Spleen (tissue), 7 donors: ENCODE data around the gene ARHGEF18.

Experiments
- CTCF ChIP-seq, 11 experiments: fragments of 200-600 bp in 7 of 11; fragments of 450-650 bp in 4 of 11; sonication (generic) in 4 of 11; IDR thresholded peaks in 8 of 11; conservative IDR thresholded peaks in 3 of 11; 1 replicate in 7 of 11; 2 replicates in 4 of 11; pipeline versions ENCODE4 v1.4.0 to v1.8.0; 2016 to 2021; ENCODE audit warnings: antibody characterized with exemption in 11 of 11, inconsistent platforms in 4 of 11, mild to moderate bottlenecking in 1 of 11
- POLR2A ChIP-seq, 3 donors: fragments of 450-650 bp; IDR thresholded peaks; one replicate each; pipeline ENCODE4 v1.5.1; 2017; ENCODE audit warnings: antibody characterized with exemption in 3 of 3, mild to moderate bottlenecking in 1 of 3
- POLR2AphosphoS5 ChIP-seq, 3 donors: sonication (generic); formaldehyde crosslinking; IDR thresholded peaks; one replicate each; pipeline ENCODE4 v1.5.1; 2017; ENCODE audit warnings: antibody characterized with exemption in 3 of 3
- donor health status: DM: no; HTN: no; CAD: no; lungs with moderate emphysema.
- donor health status: DM: no; HTN: no; CAD: no.
- donor health status: DM: no; HTN: no; CAD: no.

DNA sequence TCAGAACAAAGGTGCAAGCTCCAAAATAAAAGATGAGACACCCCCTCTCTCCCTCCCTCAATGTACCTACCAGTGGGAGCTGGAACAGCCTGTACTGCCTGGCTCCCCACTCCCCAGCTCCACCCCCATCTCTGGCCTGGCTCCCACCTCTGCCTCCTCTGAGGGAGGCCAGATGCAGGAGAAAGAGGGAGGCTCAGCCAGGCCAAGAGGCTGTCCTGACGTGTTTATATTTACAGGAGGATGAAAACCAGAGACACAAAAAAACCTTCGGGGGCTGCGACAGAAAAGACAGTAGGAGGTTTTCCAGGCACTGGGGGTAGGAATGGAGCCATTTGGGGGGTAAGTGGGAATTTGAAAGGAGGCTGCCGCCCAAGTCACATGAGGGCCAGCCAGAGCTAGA lies 19.7 kb downstream of the ARHGEF18 start:
- TF ChIP-seq CTCF (IDR thresholded peaks at IDR 0.05 in 8 of 11, conservative IDR thresholded peaks at IDR 0.05 in 3 of 11) (no peak), POLR2AphosphoS5 (IDR thresholded peaks at IDR 0.05) (no peak), POLR2A (IDR thresholded peaks at IDR 0.05) (no peak)
